K562 (cell line): Measurements from ENCODE around the gene ETS1. TPM values are rescaled to one million over a fixed set of nuclear protein-coding genes. Genes with fewer than 3 reads are reported as not detected.

Source experiments
- ATAC-seq: fragments of 200-7000 bp; cut with Tn5 transposase; 3 replicates; pipeline ENCODE4 v1.9.1; 2020; ENCODE audit warnings: moderate library complexity
- BruUV-seq: library from RNA; stranded (reverse); fragments of 400-500 nt; replicated peaks from 2 replicates; lab custom pipeline; 2021; lab: Mats Ljungman, UMichigan
- CTCF ChIA-PET: fragments of 300-600 bp; formaldehyde crosslinking; extraction: SDS; loops from one replicate; lab custom pipeline; 2021; ENCODE audit warnings: low intra/inter-chr PET ratio; lab: Yijun Ruan, JAX
- POLR2A ChIA-PET: fragments of 300-600, 350-650 bp; sonication (Branson Sonifier 250); formaldehyde crosslinking; extraction: SDS; loops from one replicate; lab custom pipeline; 2021; ENCODE audit warnings: antibody characterized with exemption, inconsistent platforms; lab: Yijun Ruan, JAX
- DNase-seq, 4 experiments: peaks; one replicate each; pipeline versions ENCODE4 v3.0.0 to v3.0.0-alpha.2; 2011 to 2018; ENCODE audit warnings: low spot score in 3 of 4, mixed read lengths in 3 of 4; ENCODE audit errors: extremely low read depth in 1 of 4
- FAIRE-seq: peaks from 2 replicates; lab custom pipeline; 2011; peaks lifted over from hg19 to GRCh38; lab: Jason Lieb, UNC
- H2AFZ ChIP-seq: 2 replicates; pipeline ENCODE4 v1.6.0; 2011; ENCODE audit warnings: low read depth, low read length, control low read depth, inconsistent platforms
- H3K27ac ChIP-seq: fragments of 200-600 bp; 3 replicates; pipeline ENCODE4 v1.8.0; 2011; ENCODE audit warnings: low read depth, mild to moderate bottlenecking, control low read depth, inconsistent platforms, low read length, moderate library complexity, mixed read lengths; ENCODE audit errors: extremely low read depth
- H3K27me3 ChIP-seq, 2 experiments: fragments of 300-600 bp in 1 of 2; 2 replicates in 1 of 2; 3 replicates in 1 of 2; pipeline versions ENCODE4 v1.6.0 to v1.8.0; 2011; ENCODE audit warnings: inconsistent platforms in 2 of 2, low read length in 2 of 2, mild to moderate bottlenecking in 1 of 2, mixed read lengths in 1 of 2, moderate library complexity in 1 of 2; ENCODE audit not compliant: control insufficient read depth in 2 of 2, insufficient read depth in 2 of 2
- H3K36me3 ChIP-seq: fragments of 300-600 bp; 3 replicates; pipeline ENCODE4 v1.8.0; 2011; ENCODE audit warnings: mild to moderate bottlenecking, low read length, inconsistent platforms; ENCODE audit not compliant: control insufficient read depth, insufficient read depth
- H3K4me1 ChIP-seq, 2 experiments: fragments of 200-600 bp in 1 of 2; replicated peaks in 1 of 2; 2 replicates in 1 of 2; 3 replicates in 1 of 2; pipeline versions ENCODE4 v1.5.1 to v1.8.0; 2011; ENCODE audit warnings: inconsistent platforms in 2 of 2, low read length in 2 of 2, mild to moderate bottlenecking in 1 of 2, mixed read lengths in 1 of 2, moderate library complexity in 1 of 2; ENCODE audit not compliant: control insufficient read depth in 2 of 2, insufficient read depth in 2 of 2
- H3K4me2 ChIP-seq: 2 replicates; pipeline ENCODE4 v1.6.1; 2011; ENCODE audit warnings: low read length, control low read depth, inconsistent platforms, mixed read lengths; ENCODE audit not compliant: insufficient read depth
- H3K4me3 ChIP-seq: fragments of 200-600 bp; sonication (generic), shearing (Covaris generic); 2 replicates; pipeline ENCODE4 v1.5.1; 2016; ENCODE audit warnings: control low read depth, inconsistent platforms
- H3K79me2 ChIP-seq: fragments of 200-600 bp; 3 replicates; pipeline ENCODE4 v1.8.0; 2011; ENCODE audit warnings: low read length, inconsistent platforms; ENCODE audit not compliant: control insufficient read depth, insufficient read depth
- H3K9ac ChIP-seq, 2 experiments: 2 replicates each; pipeline versions ENCODE4 v1.6.0 to v1.6.1; 2011; ENCODE audit warnings: low read depth in 2 of 2, low read length in 2 of 2, control low read depth in 1 of 2, inconsistent platforms in 1 of 2, mild to moderate bottlenecking in 1 of 2, mixed read lengths in 1 of 2; ENCODE audit not compliant: insufficient read depth in 1 of 2
- H3K9me1 ChIP-seq: one replicate; pipeline ENCODE4 v1.6.0; 2011; ENCODE audit warnings: inconsistent platforms, mild to moderate bottlenecking, low read length, moderate library complexity; ENCODE audit not compliant: control insufficient read depth, insufficient read depth
- H3K9me3 ChIP-seq: replicated peaks from 2 replicates; pipeline ENCODE4 v1.5.1; 2011; ENCODE audit warnings: low read depth, low read length, inconsistent platforms; ENCODE audit not compliant: control insufficient read depth, insufficient read depth
- H4K20me1 ChIP-seq: replicated peaks from 2 replicates; pipeline ENCODE4 v1.6.1; 2011; ENCODE audit warnings: low read length, inconsistent platforms, mixed read lengths; ENCODE audit not compliant: control insufficient read depth, insufficient read depth
- CSDE1 ChIP-seq, 2 experiments: fragments of 450-650 bp; IDR thresholded peaks; 2 replicates each; pipeline ENCODE4 v1.6.1; 2016; ENCODE audit warnings: mild to moderate bottlenecking in 1 of 2
- L3MBTL2 ChIP-seq: fragments of 450-650 bp; IDR thresholded peaks from 2 replicates; pipeline ENCODE4 v1.6.1; 2016; ENCODE audit warnings: mild to moderate bottlenecking, moderate library complexity
- PHF20 ChIP-seq: fragments of 450-650 bp; IDR thresholded peaks from 2 replicates; pipeline ENCODE4 v1.6.1; 2018; ENCODE audit not compliant: partially characterized antibody
- PYGO2 ChIP-seq: fragments of 450-650 bp; IDR thresholded peaks from 2 replicates; pipeline ENCODE4 v1.6.1; 2016; ENCODE audit warnings: mild to moderate bottlenecking, missing genetic modification characterization, moderate library complexity, missing compliant biosample characterization
- RREB1 ChIP-seq: fragments of 250-450 bp; sonication (Bioruptor Pico); IDR thresholded peaks from 2 replicates; pipeline ENCODE4 v1.4.0; 2020
- STAG1 ChIP-seq: sonication (generic); formaldehyde crosslinking; IDR thresholded peaks from 2 replicates; pipeline ENCODE4 v1.5.0; 2020; ENCODE audit warnings: missing genetic modification reagents, borderline replicate concordance
- WHSC1 ChIP-seq: IDR thresholded peaks from one replicate; pipeline ENCODE4 v1.6.1; 2012; ENCODE audit warnings: low read length, control low read depth, inconsistent platforms
- WGBS: fragments of 100-300 bp; shearing (Covaris generic); methylation state at CpG from one replicate; pipeline ENCODE4 v1.1.6; 2016; ENCODE audit warnings: low coverage, mixed read lengths; ENCODE audit not compliant: insufficient coverage; ENCODE audit errors: missing lambda C conversion rate; 5-methylcytosine and 5-hydroxymethylcytosine counted together
- in situ Hi-C: fragments of 300-500 bp; cut with MboI; formaldehyde crosslinking; loops from 4 replicates; pipeline ENCODE4 v1.15.0; 2018; ENCODE audit warnings: inconsistent platforms, mixed read lengths
- intact Hi-C: fragments of 100-400 bp; cut with micrococcal nuclease; formaldehyde crosslinking; loops from 2 replicates; pipeline ENCODE4 v1.14.2; 2022
- polyA plus RNA-seq, 8 experiments: library from polyadenylated mRNA; depleted of rRNA in 4 of 8; stranded (reverse) in 5 of 8; unstranded in 3 of 8; fragments of >200 nt; fragmentation: Nextera tagmentation in 2 of 8; fragmentation: Illumina TruSeq in 1 of 8; extraction: Ambion mirVana in 2 of 8; extraction: Trizol in 1 of 8; gene quantifications; 2 replicates each; pipeline versions ENCODE4 v1.2.1 to v1.2.3, GENCODE V29; 2011 to 2014; ENCODE audit warnings: inconsistent platforms in 1 of 8, missing spikeins in 1 of 8
- total RNA-seq, 7 experiments: library from RNA; depleted of rRNA in 6 of 7; stranded (reverse); fragments of >200 nt in 6 of 7; fragmentation: Illumina TruSeq in 2 of 7; extraction: Trizol in 2 of 7; gene quantifications; 2 replicates each; pipeline versions ENCODE4 v1.2.1 to v1.2.3, GENCODE V29; 2011 to 2021; ENCODE audit warnings: low replicate concordance in 1 of 7
- TF ChIP-seq, protein P1 (sequence below), 2 experiments: fragments of 250-450 bp in 1 of 2; fragments of 450-650 bp in 1 of 2; sonication (Bioruptor Pico) in 1 of 2; IDR thresholded peaks; 2 replicates each; pipeline versions ENCODE4 v1.6.1 to v1.8.0; 2016 to 2021; ENCODE audit warnings: mild to moderate bottlenecking in 2 of 2, moderate library complexity in 2 of 2, missing compliant biosample characterization in 1 of 2, missing genetic modification characterization in 1 of 2
- TF ChIP-seq, protein P2 (sequence below): sonication (generic); formaldehyde crosslinking; IDR thresholded peaks from 2 replicates; pipeline ENCODE4 v1.8.0; 2022; ENCODE audit warnings: mild to moderate bottlenecking, missing genetic modification reagents

The ETS1 gene
- total and polyA plus RNA-seq, 9 of the 15 experiments (the other 6 are each of a cell fraction or from before 2014, with no cell fraction given) = 0.04 to 1.4 (median 0.23) TPM

GRCh38 chr11:128480665-128481064 lies 106.7 kb downstream of the ETS1 start (continued):
- TF ChIP-seq RREB1 (CRISPR knock-in tag) (no peak), WHSC1 (no peak)

- no peaks in the 10 kb centered on the region for H3K79me2 ChIP-seq
- WGBS = 9% methylated on average over 12 of the region's 14 CpGs
- intact Hi-C loops = no loop called here
- BruUV-seq = no TSS peak
- H3K9me1 ChIP-seq = no peaks in the 10 kb centered on the region
- H3K9ac ChIP-seq = no peak overlapping the region
- no peaks in the 10 kb centered on the region for H3K9me3 ChIP-seq
- TF ChIP-seq, protein P1, sequence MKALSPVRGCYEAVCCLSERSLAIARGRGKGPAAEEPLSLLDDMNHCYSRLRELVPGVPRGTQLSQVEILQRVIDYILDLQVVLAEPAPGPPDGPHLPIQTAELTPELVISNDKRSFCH (CRISPR knock-in tag; IDR thresholded peaks at IDR 0.05) = no peak
- TF ChIP-seq, protein P1 (tag; IDR thresholded peaks at IDR 0.05) = no peak
- TF ChIP-seq STAG1 (CRISPR knock-in tag) (no peak), PYGO2 (tag) (no peak), PHF20 (no peak), L3MBTL2 (no peak), CSDE1 (IDR thresholded peaks at IDR 0.05) (no peak)
- TF ChIP-seq, protein P2, sequence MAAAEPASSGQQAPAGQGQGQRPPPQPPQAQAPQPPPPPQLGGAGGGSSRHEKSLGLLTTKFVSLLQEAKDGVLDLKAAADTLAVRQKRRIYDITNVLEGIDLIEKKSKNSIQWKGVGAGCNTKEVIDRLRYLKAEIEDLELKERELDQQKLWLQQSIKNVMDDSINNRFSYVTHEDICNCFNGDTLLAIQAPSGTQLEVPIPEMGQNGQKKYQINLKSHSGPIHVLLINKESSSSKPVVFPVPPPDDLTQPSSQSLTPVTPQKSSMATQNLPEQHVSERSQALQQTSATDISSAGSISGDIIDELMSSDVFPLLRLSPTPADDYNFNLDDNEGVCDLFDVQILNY = no peak
- ChIA-PET CTCF (no interaction called here), POLR2A (no interaction called here)
- DNase-seq (no peak), FAIRE-seq (no peak), ATAC-seq (no peak)
- H3K27me3 ChIP-seq = peaks cover 0 to 4% of the 10 kb centered on the region in 2 experiments; a peak in 1 of 5 replicates
- in situ Hi-C loops = no loop called here
- H4K20me1 ChIP-seq = no peaks in the 10 kb centered on the region
- H3K4me1 ChIP-seq = peaks cover 0 to 6% of the 10 kb centered on the region in 2 experiments; a peak in 3 of 5 replicates
- H3K36me3 ChIP-seq = no peaks in the 10 kb centered on the region
- no peak overlapping the region for H3K4me3 ChIP-seq
- H3K4me2 ChIP-seq = no peak overlapping the region
- no peak overlapping the region for H3K27ac ChIP-seq
- H2AFZ ChIP-seq = no peak overlapping the region
Observed at GRCh38 chr11:128480066-128480465, 107.3 kb downstream of the ETS1 start.
